Transverse colon (tissue), 3 donors: ENCODE data around the gene JARID2.

Experiments used
- CTCF ChIP-seq, 5 experiments: fragments of 200-600 bp in 3 of 5; fragments of 450-650 bp in 2 of 5; sonication (generic) in 3 of 5; IDR thresholded peaks; 1 replicate in 2 of 5; 2 replicates in 3 of 5; pipeline ENCODE4 v1.5.1; 2016 to 2017; ENCODE audit warnings: antibody characterized with exemption in 5 of 5, inconsistent platforms in 3 of 5, mild to moderate bottlenecking in 2 of 5, moderate library complexity in 1 of 5
- POLR2A ChIP-seq: fragments of 450-650 bp; IDR thresholded peaks from one replicate; pipeline ENCODE4 v1.6.1; 2016; ENCODE audit warnings: antibody characterized with exemption, mild to moderate bottlenecking, moderate library complexity

GRCh38 chr6:15425947-15426346 lies 180.1 kb downstream of the JARID2 start:
- TF ChIP-seq CTCF (IDR thresholded peaks at IDR 0.05), result no peak
- no peak for TF ChIP-seq POLR2A
